K562 (cell line): ENCODE data around the gene LRRC1. TPM values are rescaled to one million over a fixed set of nuclear protein-coding genes. Genes with fewer than 3 reads are reported as not detected.

Experiments
- ATAC-seq: fragments of 200-7000 bp; cut with Tn5 transposase; 3 replicates; pipeline ENCODE4 v1.9.1; 2020; ENCODE audit warnings: moderate library complexity
- BruUV-seq: library from RNA; stranded (reverse); fragments of 400-500 nt; replicated peaks from 2 replicates; lab custom pipeline; 2021; lab: Mats Ljungman, UMichigan
- CTCF ChIA-PET: fragments of 300-600 bp; formaldehyde crosslinking; extraction: SDS; loops from one replicate; lab custom pipeline; 2021; ENCODE audit warnings: low intra/inter-chr PET ratio; lab: Yijun Ruan, JAX
- POLR2A ChIA-PET: fragments of 300-600, 350-650 bp; sonication (Branson Sonifier 250); formaldehyde crosslinking; extraction: SDS; loops from one replicate; lab custom pipeline; 2021; ENCODE audit warnings: antibody characterized with exemption, inconsistent platforms; lab: Yijun Ruan, JAX
- DNase-seq, 4 experiments: peaks; one replicate each; pipeline versions ENCODE4 v3.0.0 to v3.0.0-alpha.2; 2011 to 2018; ENCODE audit warnings: low spot score in 3 of 4, mixed read lengths in 3 of 4; ENCODE audit errors: extremely low read depth in 1 of 4
- FAIRE-seq: peaks from 2 replicates; lab custom pipeline; 2011; peaks lifted over from hg19 to GRCh38; lab: Jason Lieb, UNC
- H2AFZ ChIP-seq: 2 replicates; pipeline ENCODE4 v1.6.0; 2011; ENCODE audit warnings: low read depth, low read length, control low read depth, inconsistent platforms
- H3K27ac ChIP-seq: fragments of 200-600 bp; 3 replicates; pipeline ENCODE4 v1.8.0; 2011; ENCODE audit warnings: low read depth, mild to moderate bottlenecking, control low read depth, inconsistent platforms, low read length, moderate library complexity, mixed read lengths; ENCODE audit errors: extremely low read depth
- H3K27me3 ChIP-seq, 2 experiments: fragments of 300-600 bp in 1 of 2; 2 replicates in 1 of 2; 3 replicates in 1 of 2; pipeline versions ENCODE4 v1.6.0 to v1.8.0; 2011; ENCODE audit warnings: inconsistent platforms in 2 of 2, low read length in 2 of 2, mild to moderate bottlenecking in 1 of 2, mixed read lengths in 1 of 2, moderate library complexity in 1 of 2; ENCODE audit not compliant: control insufficient read depth in 2 of 2, insufficient read depth in 2 of 2
- H3K36me3 ChIP-seq: fragments of 300-600 bp; 3 replicates; pipeline ENCODE4 v1.8.0; 2011; ENCODE audit warnings: mild to moderate bottlenecking, low read length, inconsistent platforms; ENCODE audit not compliant: control insufficient read depth, insufficient read depth
- H3K4me1 ChIP-seq, 2 experiments: fragments of 200-600 bp in 1 of 2; replicated peaks in 1 of 2; 2 replicates in 1 of 2; 3 replicates in 1 of 2; pipeline versions ENCODE4 v1.5.1 to v1.8.0; 2011; ENCODE audit warnings: inconsistent platforms in 2 of 2, low read length in 2 of 2, mild to moderate bottlenecking in 1 of 2, mixed read lengths in 1 of 2, moderate library complexity in 1 of 2; ENCODE audit not compliant: control insufficient read depth in 2 of 2, insufficient read depth in 2 of 2
- H3K4me2 ChIP-seq: 2 replicates; pipeline ENCODE4 v1.6.1; 2011; ENCODE audit warnings: low read length, control low read depth, inconsistent platforms, mixed read lengths; ENCODE audit not compliant: insufficient read depth
- H3K4me3 ChIP-seq: fragments of 200-600 bp; sonication (generic), shearing (Covaris generic); 2 replicates; pipeline ENCODE4 v1.5.1; 2016; ENCODE audit warnings: control low read depth, inconsistent platforms
- H3K79me2 ChIP-seq: fragments of 200-600 bp; 3 replicates; pipeline ENCODE4 v1.8.0; 2011; ENCODE audit warnings: low read length, inconsistent platforms; ENCODE audit not compliant: control insufficient read depth, insufficient read depth
- H3K9ac ChIP-seq, 2 experiments: 2 replicates each; pipeline versions ENCODE4 v1.6.0 to v1.6.1; 2011; ENCODE audit warnings: low read depth in 2 of 2, low read length in 2 of 2, control low read depth in 1 of 2, inconsistent platforms in 1 of 2, mild to moderate bottlenecking in 1 of 2, mixed read lengths in 1 of 2; ENCODE audit not compliant: insufficient read depth in 1 of 2
- H3K9me1 ChIP-seq: one replicate; pipeline ENCODE4 v1.6.0; 2011; ENCODE audit warnings: inconsistent platforms, mild to moderate bottlenecking, low read length, moderate library complexity; ENCODE audit not compliant: control insufficient read depth, insufficient read depth
- H3K9me3 ChIP-seq: replicated peaks from 2 replicates; pipeline ENCODE4 v1.5.1; 2011; ENCODE audit warnings: low read depth, low read length, inconsistent platforms; ENCODE audit not compliant: control insufficient read depth, insufficient read depth
- H4K20me1 ChIP-seq: replicated peaks from 2 replicates; pipeline ENCODE4 v1.6.1; 2011; ENCODE audit warnings: low read length, inconsistent platforms, mixed read lengths; ENCODE audit not compliant: control insufficient read depth, insufficient read depth
- FIP1L1 ChIP-seq: fragments of 200-400 bp; formaldehyde crosslinking; IDR thresholded peaks from 2 replicates; pipeline ENCODE4 v1.6.1; 2018; ENCODE audit warnings: mild to moderate bottlenecking, low read depth, low read length; ENCODE audit not compliant: poor library complexity, severe bottlenecking
- YY1 ChIP-seq, 3 experiments: IDR thresholded peaks; 2 replicates each; pipeline ENCODE4 v1.6.1; 2011; ENCODE audit warnings: low read length in 2 of 3, mild to moderate bottlenecking in 2 of 3, moderate library complexity in 2 of 3, borderline replicate concordance in 1 of 3, control low read depth in 1 of 3, low read depth in 1 of 3; ENCODE audit not compliant: insufficient read depth in 3 of 3, insufficient replicate concordance in 2 of 3, control insufficient read depth in 1 of 3, insufficient read length in 1 of 3; ENCODE audit errors: extremely low read depth in 1 of 3
- ZBTB2 ChIP-seq: fragments of 450-650 bp; IDR thresholded peaks from 2 replicates; pipeline ENCODE4 v1.6.1; 2016; ENCODE audit warnings: antibody characterized with exemption
- ZNF609 ChIP-seq: sonication (generic); formaldehyde crosslinking; IDR thresholded peaks from 2 replicates; pipeline ENCODE4 v1.8.1; 2023; ENCODE audit warnings: missing genetic modification reagents, mild to moderate bottlenecking, borderline replicate concordance
- WGBS: fragments of 100-300 bp; shearing (Covaris generic); methylation state at CpG from one replicate; pipeline ENCODE4 v1.1.6; 2016; ENCODE audit warnings: low coverage, mixed read lengths; ENCODE audit not compliant: insufficient coverage; ENCODE audit errors: missing lambda C conversion rate; 5-methylcytosine and 5-hydroxymethylcytosine counted together
- in situ Hi-C: fragments of 300-500 bp; cut with MboI; formaldehyde crosslinking; loops from 4 replicates; pipeline ENCODE4 v1.15.0; 2018; ENCODE audit warnings: inconsistent platforms, mixed read lengths
- intact Hi-C: fragments of 100-400 bp; cut with micrococcal nuclease; formaldehyde crosslinking; loops from 2 replicates; pipeline ENCODE4 v1.14.2; 2022
- polyA plus RNA-seq, 8 experiments: library from polyadenylated mRNA; depleted of rRNA in 4 of 8; stranded (reverse) in 5 of 8; unstranded in 3 of 8; fragments of >200 nt; fragmentation: Nextera tagmentation in 2 of 8; fragmentation: Illumina TruSeq in 1 of 8; extraction: Ambion mirVana in 2 of 8; extraction: Trizol in 1 of 8; gene quantifications; 2 replicates each; pipeline versions ENCODE4 v1.2.1 to v1.2.3, GENCODE V29; 2011 to 2014; ENCODE audit warnings: inconsistent platforms in 1 of 8, missing spikeins in 1 of 8
- total RNA-seq, 7 experiments: library from RNA; depleted of rRNA in 6 of 7; stranded (reverse); fragments of >200 nt in 6 of 7; fragmentation: Illumina TruSeq in 2 of 7; extraction: Trizol in 2 of 7; gene quantifications; 2 replicates each; pipeline versions ENCODE4 v1.2.1 to v1.2.3, GENCODE V29; 2011 to 2021; ENCODE audit warnings: low replicate concordance in 1 of 7

LRRC1 gene
- total and polyA plus RNA-seq, 9 of the 15 experiments (the other 6 are each of a cell fraction or from before 2014, with no cell fraction given), result not detected

- Histone ChIP-seq H3K9ac (no peak overlapping the region), H3K4me3 (no peak overlapping the region), H3K36me3 (no peaks in the 10 kb centered on the region), H3K79me2 (no peaks in the 10 kb centered on the region), H3K4me2 (no peak overlapping the region), H3K4me1 (no peaks in the 10 kb centered on the region), H2AFZ (no peak overlapping the region), H3K27ac (no peak overlapping the region), H4K20me1 (no peaks in the 10 kb centered on the region), H3K9me3 (no peaks in the 10 kb centered on the region), H3K27me3 (no peaks in the 10 kb centered on the region), H3K9me1 (no peaks in the 10 kb centered on the region)
- CTCF ChIA-PET, result no interaction called here
- ATAC-seq (no peak), FAIRE-seq (no peak), DNase-seq (no peak)
- no TSS peak for BruUV-seq
- POLR2A ChIA-PET, result no interaction called here
- in situ Hi-C loops (no loop called here), intact Hi-C loops (no loop called here)
- TF ChIP-seq YY1 (IDR thresholded peaks at IDR 0.05; ENCODE audit: borderline replicate concordance in 1 of 3, control insufficient read depth in 1 of 3, extremely low read depth in 1 of 3, insufficient read depth in 3 of 3, insufficient read length in 1 of 3, insufficient replicate concordance in 2 of 3, low read depth in 1 of 3, low read length in 2 of 3) (no peak), FIP1L1 (no peak)
Observed at GRCh38 chr6:53858196-53858595, 63.4 kb downstream of the LRRC1 start.

- Histone ChIP-seq H3K27ac (no peak overlapping the region), H3K4me3 (no peak overlapping the region), H3K4me1 (no peaks in the 10 kb centered on the region), H4K20me1 (no peaks in the 10 kb centered on the region), H3K9ac (no peak overlapping the region), H3K4me2 (no peak overlapping the region), H3K79me2 (no peaks in the 10 kb centered on the region), H3K27me3 (no peaks in the 10 kb centered on the region), H3K9me3 (no peaks in the 10 kb centered on the region)
- intact Hi-C loops, result no loop called here
- DNase-seq (no peak), FAIRE-seq (no peak)
- BruUV-seq, result no TSS peak
- ChIA-PET CTCF (no interaction called here), POLR2A (no interaction called here)
- in situ Hi-C loops, result no loop called here
- WGBS, result 2% methylated on average over 3 of the region's 3 CpGs
- TF ChIP-seq ZBTB2 (no peak), ZNF609 (CRISPR knock-in tag) (no peak)
- TF ChIP-seq, all 486 proteins: peak for 0
- ATAC-seq, result no peak
- no peak overlapping the region for H2AFZ ChIP-seq
- no peaks in the 10 kb centered on the region for H3K9me1 ChIP-seq
- no peaks in the 10 kb centered on the region for H3K36me3 ChIP-seq
Observed at GRCh38 chr6:53858913-53859312, 64.1 kb downstream of the LRRC1 start.
